Karpas-422 (cell line): ENCODE measurements around the gene FALEC. TPM values are rescaled to one million over a fixed set of nuclear protein-coding genes. Genes with fewer than 3 reads are reported as not detected.
A peak's percentile ranks its signal among the peaks of the same experiment; 100 is the strongest.

Source experiments
- DNase-seq: peaks from one replicate; pipeline ENCODE4 v3.0.0-alpha.2; 2015
- H2AFZ ChIP-seq: fragments of 200-600 bp; sonication (generic); 2 replicates; pipeline ENCODE4 v1.6.1; 2014; ENCODE audit warnings: antibody characterized with exemption, low read length, mixed read lengths
- H3K27ac ChIP-seq: fragments of 200-600 bp; sonication (generic); 2 replicates; pipeline ENCODE4 v1.5.1; 2014; ENCODE audit warnings: mild to moderate bottlenecking, low read length, moderate library complexity
- H3K27me3 ChIP-seq: fragments of 200-600 bp; sonication (generic); 2 replicates; pipeline ENCODE4 v1.6.1; 2014; ENCODE audit warnings: low read length, mixed read lengths
- H3K36me3 ChIP-seq: fragments of 200-600 bp; sonication (generic); 2 replicates; pipeline ENCODE4 v1.6.1; 2014; ENCODE audit warnings: low read length, mixed read lengths; ENCODE audit not compliant: insufficient read depth
- H3K4me1 ChIP-seq: fragments of 200-600 bp; sonication (generic); 2 replicates; pipeline ENCODE4 v1.6.1; 2014; ENCODE audit warnings: mild to moderate bottlenecking, low read length, mixed read lengths
- H3K4me2 ChIP-seq: fragments of 200-600 bp; sonication (generic); 2 replicates; pipeline ENCODE4 v1.6.1; 2014; ENCODE audit warnings: low read length, low read depth, mild to moderate bottlenecking; ENCODE audit not compliant: poor library complexity, severe bottlenecking
- H3K4me3 ChIP-seq: fragments of 200-600 bp; sonication (generic); 2 replicates; pipeline ENCODE4 v1.5.1; 2014; ENCODE audit warnings: mild to moderate bottlenecking, antibody characterized with exemption, low read length, mixed read lengths
- H3K79me2 ChIP-seq: fragments of 200-600 bp; sonication (generic); 2 replicates; pipeline ENCODE4 v1.6.1; 2014; ENCODE audit warnings: mild to moderate bottlenecking, low read length, mixed read lengths
- H3K9ac ChIP-seq: fragments of 200-600 bp; sonication (generic); 2 replicates; pipeline ENCODE4 v1.6.0; 2014; ENCODE audit warnings: low read length
- H3K9me2 ChIP-seq: fragments of 200-600 bp; sonication (generic), shearing (Covaris generic); replicated peaks from 2 replicates; pipeline ENCODE4 v1.6.0; 2014; ENCODE audit warnings: mild to moderate bottlenecking, low read length, moderate library complexity; ENCODE audit not compliant: insufficient read depth
- H3K9me3 ChIP-seq: fragments of 300-700, 200-600 bp; sonication (generic); 2 replicates; pipeline ENCODE4 v1.6.1; 2014; ENCODE audit warnings: low read length, mixed read lengths
- H4K20me1 ChIP-seq: fragments of 200-600 bp; sonication (generic); 2 replicates; pipeline ENCODE4 v1.6.1; 2014; ENCODE audit warnings: mild to moderate bottlenecking, antibody characterized with exemption, low read length, low read depth; ENCODE audit not compliant: insufficient read depth
- total RNA-seq: library from RNA; depleted of rRNA; stranded (reverse); fragments of >200 nt; shearing (Covaris generic); gene quantifications from 2 replicates; pipeline ENCODE4 v1.2.3, GENCODE V29; 2014; ENCODE audit warnings: low replicate concordance

Gene FALEC
- total RNA-seq, 1 experiment from 2014 or later: not detected

DNA sequence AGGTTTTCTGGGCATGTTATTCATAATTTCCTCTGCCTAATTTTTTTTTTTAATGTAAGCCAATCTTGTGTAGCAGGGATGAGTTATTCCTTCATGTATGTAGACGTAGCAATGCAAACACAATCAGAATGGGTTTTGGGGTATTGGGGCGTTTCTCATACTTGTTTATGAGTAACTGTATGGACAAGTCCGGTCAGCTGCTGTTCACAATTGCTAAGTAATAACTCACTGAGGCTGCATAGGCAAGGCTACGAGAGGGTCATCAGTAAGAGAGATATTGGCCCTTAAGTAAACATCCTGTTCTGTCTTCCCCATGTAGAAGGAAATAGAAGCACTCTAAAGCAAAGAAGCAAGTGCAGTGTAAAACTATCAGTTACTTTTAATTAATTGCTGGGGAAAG is 37.8 kb upstream of the FALEC start:
- no peaks in the 10 kb centered on the region for H3K9me2 ChIP-seq
- DNase-seq: no peak
- no peaks in the 10 kb centered on the region for H3K4me1 ChIP-seq
- no peaks in the 10 kb centered on the region for H3K79me2 ChIP-seq
- H3K27ac ChIP-seq: no peak overlapping the region
- no peaks in the 10 kb centered on the region for H3K9me3 ChIP-seq
- no peak overlapping the region for H3K4me3 ChIP-seq
- no peak overlapping the region for H3K4me2 ChIP-seq
- no peaks in the 10 kb centered on the region for H4K20me1 ChIP-seq
- H3K9ac ChIP-seq: no peak overlapping the region
- H3K27me3 ChIP-seq: no peaks in the 10 kb centered on the region
- no peak overlapping the region for H2AFZ ChIP-seq
- H3K36me3 ChIP-seq: 0 out of 2 replicates have a peak, but pooled peaks cover 4% of the 10 kb centered on the region

DNA sequence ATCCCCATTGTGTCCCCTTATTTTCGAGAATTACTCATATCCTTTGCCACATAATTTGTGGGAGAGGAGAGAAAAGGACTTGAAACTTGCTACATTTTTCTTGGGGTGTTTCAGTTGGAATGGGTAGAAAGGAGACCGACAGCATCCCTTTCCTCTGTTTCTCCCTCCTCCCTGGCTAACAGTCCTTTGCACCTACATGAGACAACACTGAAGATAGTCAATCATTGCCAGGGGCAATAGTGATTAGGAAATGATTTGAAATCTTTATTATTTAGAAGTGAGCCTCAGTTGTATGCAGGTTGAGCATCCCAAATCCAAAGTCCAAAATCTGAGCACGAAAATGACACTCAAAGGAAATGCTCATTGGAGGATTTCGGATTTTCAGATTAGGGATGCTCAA is 36.2 kb upstream of the FALEC start:
- Histone ChIP-seq H3K9me2 (no peaks in the 10 kb centered on the region), H3K27me3 (no peaks in the 10 kb centered on the region), H3K9me3 (no peaks in the 10 kb centered on the region), H3K4me1 (no peaks in the 10 kb centered on the region), H2AFZ (no peak overlapping the region), H3K27ac (no peak overlapping the region), H3K79me2 (no peaks in the 10 kb centered on the region), H3K4me3 (no peak overlapping the region), H3K4me2 (no peak overlapping the region), H4K20me1 (no peaks in the 10 kb centered on the region), H3K36me3 (no peaks in the 10 kb centered on the region), H3K9ac (no peak overlapping the region)
- DNase-seq: no peak

DNA sequence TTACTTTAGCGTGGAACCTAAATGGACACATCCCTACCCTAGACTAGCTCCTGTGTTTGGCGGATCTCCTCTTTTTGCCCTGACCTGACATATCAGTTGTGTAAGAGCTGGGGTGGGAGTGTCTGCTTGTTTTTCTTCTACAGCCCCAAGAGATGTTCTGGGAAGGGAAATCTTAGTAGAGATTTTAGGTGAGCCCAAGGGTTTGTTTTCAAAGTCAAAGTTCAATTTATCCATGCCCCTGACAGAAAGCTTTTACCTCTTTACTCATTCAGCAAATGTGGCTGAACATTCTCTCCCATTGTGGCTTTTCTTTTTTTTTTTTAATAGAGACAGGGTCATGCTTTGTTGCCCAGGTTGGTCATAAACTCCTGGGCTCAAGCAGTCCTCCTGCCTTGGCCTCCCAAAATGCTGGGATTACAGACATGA is 35.6 kb upstream of the FALEC start:
- Histone ChIP-seq H4K20me1 (no peaks in the 10 kb centered on the region), H3K4me3 (no peak overlapping the region), H3K9ac (no peak overlapping the region), H2AFZ (no peak overlapping the region), H3K36me3 (no peaks in the 10 kb centered on the region), H3K4me2 (no peak overlapping the region), H3K79me2 (no peaks in the 10 kb centered on the region), H3K4me1 (no peaks in the 10 kb centered on the region), H3K27me3 (no peaks in the 10 kb centered on the region), H3K9me2 (no peaks in the 10 kb centered on the region), H3K27ac (no peak overlapping the region), H3K9me3 (no peaks in the 10 kb centered on the region)
- no peak for DNase-seq

DNA sequence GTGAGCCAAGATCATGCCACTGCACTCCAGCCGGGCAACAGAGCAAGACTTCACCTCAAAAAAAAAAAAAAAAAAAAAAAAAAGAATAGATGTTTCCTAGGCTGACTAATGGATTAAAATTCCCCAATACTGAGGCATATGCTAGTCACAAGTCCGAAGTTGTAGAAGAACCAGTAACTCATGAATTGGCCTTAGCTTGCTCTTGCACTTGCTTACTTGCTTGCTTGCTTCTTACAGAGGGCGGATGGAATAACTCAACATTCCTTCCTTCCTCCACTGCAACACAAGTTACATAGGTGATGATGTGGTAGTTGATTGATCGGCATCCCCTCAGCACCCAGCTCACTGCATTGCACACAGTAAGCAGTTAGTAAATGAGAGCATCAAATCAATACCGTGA is 31.1 kb upstream of the FALEC start:
- Histone ChIP-seq H3K79me2 (peaks cover 22% of the 10 kb centered on the region), H2AFZ (no peak overlapping the region), H3K27ac (no peak overlapping the region), H3K9ac (no peak overlapping the region), H4K20me1 (no peaks in the 10 kb centered on the region), H3K4me1 (peaks cover 10% of the 10 kb centered on the region), H3K27me3 (no peaks in the 10 kb centered on the region), H3K9me3 (no peaks in the 10 kb centered on the region), H3K4me3 (no peak overlapping the region), H3K36me3 (peaks cover 3% of the 10 kb centered on the region; the same call in 1 of the 2 replicates), H3K4me2 (no peak overlapping the region), H3K9me2 (no peaks in the 10 kb centered on the region)
- DNase-seq: no peak

DNA sequence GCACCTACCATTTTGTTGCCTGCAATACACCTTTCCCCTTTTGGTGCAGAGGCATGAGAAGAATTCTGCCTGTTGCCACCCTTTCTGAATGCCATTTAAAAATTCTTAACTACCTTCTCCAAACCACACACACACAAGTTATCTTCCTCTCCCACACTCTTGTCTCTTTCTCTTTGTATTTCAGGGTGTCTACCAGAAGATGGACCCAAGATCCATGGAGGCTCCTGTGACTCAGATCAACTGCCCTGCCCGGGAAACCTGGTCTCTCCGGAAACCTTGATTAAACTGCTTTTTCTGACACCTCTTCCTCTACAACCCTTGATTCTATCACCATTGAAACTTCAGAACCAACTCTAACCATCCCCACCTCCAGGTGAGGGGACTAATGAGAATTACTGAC is 30.7 kb upstream of the FALEC start:
- H3K4me2 ChIP-seq: no peak overlapping the region
- H3K4me3 ChIP-seq: no peak overlapping the region
- H3K9ac ChIP-seq: no peak overlapping the region
- no peak for DNase-seq
- no peak overlapping the region for H3K27ac ChIP-seq
- no peaks in the 10 kb centered on the region for H3K27me3 ChIP-seq
- H4K20me1 ChIP-seq: no peaks in the 10 kb centered on the region
- H3K9me3 ChIP-seq: no peaks in the 10 kb centered on the region
- H3K36me3 ChIP-seq: peaks cover 4% of the 10 kb centered on the region; the same call in 1 of the 2 replicates
- H3K79me2 ChIP-seq: peaks cover 23% of the 10 kb centered on the region
- no peaks in the 10 kb centered on the region for H3K9me2 ChIP-seq
- H3K4me1 ChIP-seq: peaks cover 10% of the 10 kb centered on the region
- H2AFZ ChIP-seq: no peak overlapping the region

DNA sequence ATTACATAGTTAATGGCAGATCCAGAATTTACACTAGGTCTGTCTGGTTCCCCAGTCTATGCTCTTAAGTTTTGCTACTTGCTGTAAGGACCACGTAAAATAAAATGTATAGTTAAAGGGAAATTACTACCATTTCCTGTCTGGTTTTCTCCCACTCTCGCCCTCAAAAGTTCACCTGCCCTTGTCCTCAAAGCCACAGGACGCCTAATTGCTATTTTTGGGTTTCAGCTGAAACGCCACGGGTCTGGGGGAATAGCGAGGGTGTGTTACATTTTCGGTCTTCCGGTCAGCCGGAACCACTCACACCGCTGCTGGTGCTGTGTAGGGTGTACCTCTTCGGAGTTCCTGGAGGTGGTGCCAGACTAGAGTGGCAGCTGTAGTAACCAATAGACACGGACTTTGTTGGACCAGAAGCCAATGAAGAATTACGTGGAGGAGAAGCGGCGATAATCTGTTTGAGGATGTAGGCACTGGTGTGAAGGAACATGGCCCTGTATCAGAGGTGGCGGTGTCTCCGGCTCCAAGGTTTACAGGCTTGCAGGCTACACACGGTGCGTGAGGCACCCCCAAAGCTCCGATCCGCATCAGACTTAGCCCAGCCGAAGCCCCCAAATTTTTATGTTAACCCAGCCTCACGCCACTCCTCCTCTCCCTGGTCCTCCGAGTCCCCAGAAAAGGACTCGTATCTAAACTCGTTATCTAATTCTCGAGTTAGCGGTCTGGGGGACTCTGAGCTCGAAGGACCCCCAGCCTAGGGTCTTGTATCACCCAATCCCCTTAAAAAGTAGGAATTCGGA is 28.4 kb upstream of the FALEC start, which contains the start of gene TARS2:
TARS2 (plus strand) TSS at position 454 of the 797 bp plus-strand sequence; CDS start at position 486, 32 bp downstream.
- H3K9me3 ChIP-seq: no peaks in the 10 kb centered on the region
- peaks cover 23% of the 10 kb centered on the region for H3K79me2 ChIP-seq
- H2AFZ ChIP-seq: peak within 1 kb of the TSS; percentile 95
- peak within 1 kb of the TSS; percentile 87 for H3K4me2 ChIP-seq
- peak within 1 kb of the TSS; percentile 41; the same call in 1 of the 2 replicates for H3K27ac ChIP-seq
- H3K36me3 ChIP-seq: peaks cover 16% of the 10 kb centered on the region; the same call in 1 of the 2 replicates
- DNase-seq: peak; percentile 99
- peak within 1 kb of the TSS; percentile 86 for H3K4me3 ChIP-seq
- peak within 1 kb of the TSS; percentile 84 for H3K9ac ChIP-seq
- peaks cover 10% of the 10 kb centered on the region for H3K4me1 ChIP-seq
- H4K20me1 ChIP-seq: no peaks in the 10 kb centered on the region
- H3K27me3 ChIP-seq: no peaks in the 10 kb centered on the region
- no peaks in the 10 kb centered on the region for H3K9me2 ChIP-seq

DNA sequence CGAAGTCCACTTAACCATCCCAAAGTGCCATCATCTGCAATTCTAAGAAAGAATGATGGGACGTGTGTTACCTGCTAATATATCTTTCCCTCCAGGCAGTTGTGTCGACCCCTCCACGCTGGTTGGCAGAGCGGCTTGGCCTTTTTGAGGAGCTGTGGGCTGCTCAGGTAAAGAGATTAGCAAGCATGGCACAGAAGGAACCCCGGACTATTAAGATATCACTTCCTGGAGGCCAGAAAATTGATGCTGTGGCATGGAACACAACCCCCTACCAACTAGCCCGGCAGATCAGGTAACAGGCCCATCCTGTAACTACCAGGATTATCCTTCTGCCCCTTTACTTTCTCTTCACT is 27.8 kb upstream of the FALEC start:
- no peak overlapping the region for H2AFZ ChIP-seq
- no peaks in the 10 kb centered on the region for H3K27me3 ChIP-seq
- H3K4me1 ChIP-seq: peaks cover 10% of the 10 kb centered on the region
- H3K27ac ChIP-seq: peak overlapping the region; percentile 41; the same call in 1 of the 2 replicates
- H3K9me2 ChIP-seq: no peaks in the 10 kb centered on the region
- H3K4me2 ChIP-seq: peak overlapping the region; percentile 87
- H4K20me1 ChIP-seq: no peaks in the 10 kb centered on the region
- peak overlapping the region; percentile 84 for H3K9ac ChIP-seq
- DNase-seq: peak; percentile 66
- peak overlapping the region; percentile 86 for H3K4me3 ChIP-seq
- H3K79me2 ChIP-seq: peaks cover 23% of the 10 kb centered on the region
- H3K36me3 ChIP-seq: peaks cover 18% of the 10 kb centered on the region
- no peaks in the 10 kb centered on the region for H3K9me3 ChIP-seq

DNA sequence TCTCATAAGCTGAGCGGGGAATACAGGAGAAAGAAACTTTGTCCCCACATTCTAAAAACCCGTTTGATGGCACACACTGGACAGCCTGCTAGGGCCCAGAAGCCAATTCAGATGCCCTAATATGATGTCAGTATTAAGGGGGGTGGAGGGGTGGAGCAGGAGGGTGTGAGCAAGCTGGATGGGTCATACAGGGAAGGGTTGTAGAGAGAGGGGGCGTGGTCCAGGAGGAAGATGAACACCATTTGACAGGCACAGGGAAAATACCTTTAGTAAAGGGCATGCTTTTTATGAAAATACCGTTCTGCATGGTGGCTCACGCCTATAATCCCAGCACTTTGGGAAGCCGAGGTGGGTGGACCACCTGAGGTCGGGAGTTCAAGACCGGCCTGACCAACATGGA is 22.4 kb upstream of the FALEC start:
- H3K4me3 ChIP-seq: no peak overlapping the region
- peaks cover 21% of the 10 kb centered on the region for H3K36me3 ChIP-seq
- H3K4me1 ChIP-seq: peaks cover 8% of the 10 kb centered on the region
- no peak overlapping the region for H3K4me2 ChIP-seq
- H3K27ac ChIP-seq: no peak overlapping the region
- peaks cover 14% of the 10 kb centered on the region for H3K79me2 ChIP-seq
- no peaks in the 10 kb centered on the region for H3K27me3 ChIP-seq
- H3K9ac ChIP-seq: no peak overlapping the region
- no peaks in the 10 kb centered on the region for H4K20me1 ChIP-seq
- no peak for DNase-seq
- H2AFZ ChIP-seq: no peak overlapping the region
- no peaks in the 10 kb centered on the region for H3K9me2 ChIP-seq
- H3K9me3 ChIP-seq: no peaks in the 10 kb centered on the region
